Kidney (tissue), 14 donors: ENCODE data around the gene EPOP. TPM values are rescaled to one million over a fixed set of nuclear protein-coding genes. Genes with fewer than 3 reads are reported as not detected.

ENCODE experiments used
- DNase-seq, 5 donors: peaks; one replicate each; pipeline ENCODE4 v3.0.0-alpha.2; 2013 to 2020
- FAIRE-seq: peaks from 2 replicates; lab custom pipeline; 2012; peaks lifted over from hg19 to GRCh38; lab: Jason Lieb, UNC
- H3K27ac ChIP-seq, 2 donors: one replicate each; pipeline ENCODE4 v1.7.0; 2013; ENCODE audit warnings: low read depth in 2 of 2, low read length in 2 of 2, inconsistent platforms in 1 of 2
- H3K27me3 ChIP-seq: one replicate; pipeline ENCODE4 v1.7.1; 2013; ENCODE audit warnings: low read length, inconsistent platforms; ENCODE audit not compliant: control insufficient read depth, insufficient read depth
- H3K36me3 ChIP-seq, 3 donors: one replicate each; pipeline versions ENCODE4 v1.7.0 to v1.7.1; 2013; ENCODE audit warnings: low read length in 3 of 3, control low read depth in 1 of 3, inconsistent platforms in 1 of 3; ENCODE audit not compliant: insufficient read depth in 3 of 3, control insufficient read depth in 2 of 3
- H3K4me1 ChIP-seq, 3 donors: one replicate each; pipeline versions ENCODE4 v1.7.0 to v1.7.1; 2013; ENCODE audit warnings: low read length in 3 of 3, inconsistent platforms in 1 of 3, low read depth in 1 of 3; ENCODE audit not compliant: control insufficient read depth in 2 of 3, insufficient read depth in 2 of 3
- H3K4me3 ChIP-seq, 3 donors: one replicate each; pipeline versions ENCODE4 v1.7.0 to v1.8.1; 2013; ENCODE audit warnings: low read length in 3 of 3, control low read depth in 1 of 3, inconsistent platforms in 1 of 3
- H3K9ac ChIP-seq, 3 donors: one replicate each; pipeline versions ENCODE4 v1.7.0 to v1.7.1; 2013; ENCODE audit warnings: low read length in 3 of 3, control low read depth in 1 of 3, inconsistent platforms in 1 of 3
- H3K9me3 ChIP-seq, 3 donors: one replicate each; pipeline versions ENCODE4 v1.7.0 to v1.7.1; 2013; ENCODE audit warnings: low read length in 3 of 3, control low read depth in 1 of 3, inconsistent platforms in 1 of 3; ENCODE audit not compliant: control insufficient read depth in 2 of 3, insufficient read depth in 1 of 3
- CTCF ChIP-seq: IDR thresholded peaks from 3 replicates; pipeline ENCODE4 v1.5.1; 2012; ENCODE audit warnings: mild to moderate bottlenecking, moderate library complexity, borderline replicate concordance; ENCODE audit not compliant: insufficient read depth; ENCODE audit errors: extremely low read depth
- intact Hi-C: fragments of 100-400 bp; cut with DNase I; formaldehyde crosslinking; loops from one replicate; pipeline ENCODE4 v1.11.1; 2022
- polyA plus RNA-seq: library from polyadenylated mRNA; stranded (reverse); fragments of 350-450 nt; fragmentation: Illumina TruSeq; extraction: RNeasy Lipid Tissue Mini Kit (QIAGEN cat#74804); gene quantifications from one replicate; pipeline ENCODE4 v1.2.3, GENCODE V29; 2014; ENCODE audit warnings: low read depth, low replicate concordance; ENCODE audit not compliant: insufficient read depth
- total RNA-seq: library from RNA; stranded (reverse); fragmentation: NEBNext Ultra II Directional; extraction: Animal tissue kit (Norgen Biotek cat#: 25700); gene quantifications from one replicate; pipeline ENCODE4 v1.2.1, GENCODE V29; 2021
- donor health status: control.
- donor health status: control.
- donor health status: control.
- donor health status: control.
- donor health status: control.
- donor health status: DM: yes; HTN: yes; CAD: no.
- donor health status: Normal renal cell carcinoma (clear cell type).

EPOP gene
- total and polyA plus RNA-seq, 2 donors from 2014 or later: 0.49 to 1.3 TPM

GRCh38 chr17:38671939-38672720, 2.6 kb downstream of the EPOP start:
- Histone ChIP-seq H3K4me3 (no peak overlapping the region), H3K9me3 (no peaks in the 10 kb centered on the region), H3K27ac (no peak overlapping the region), H3K27me3 (peaks cover 38% of the 10 kb centered on the region), H3K36me3 (no peaks in the 10 kb centered on the region), H3K9ac (no peak overlapping the region), H3K4me1 (peaks cover 0 to 7% (median under 1%) of the 10 kb centered on the region in 3 donors)
- no peak for TF ChIP-seq CTCF
- intact Hi-C loops: loop anchor here (5.0 kb wide), 1 partner anchor 60 kb away; the partner anchor contains the start of gene CISD3
- DNase-seq (no peak), FAIRE-seq (no peak)

- Histone ChIP-seq H3K27me3 (peaks cover 32% of the 10 kb centered on the region), H3K9me3 (no peaks in the 10 kb centered on the region), H3K4me3 (no peak overlapping the region), H3K27ac (no peak overlapping the region), H3K36me3 (no peaks in the 10 kb centered on the region), H3K9ac (no peak overlapping the region), H3K4me1 (peaks cover 0 to 3% (median 0%) of the 10 kb centered on the region in 3 donors)
- intact Hi-C loops: no loop called here
- FAIRE-seq: no peak
- DNase-seq: no peak
- no peak for TF ChIP-seq CTCF
Measured at GRCh38 chr17:38669520-38669919, 5.2 kb downstream of the EPOP start.

- no peaks in the 10 kb centered on the region for H3K9me3 ChIP-seq
- H3K36me3 ChIP-seq: no peaks in the 10 kb centered on the region
- peaks cover 28% of the 10 kb centered on the region for H3K27me3 ChIP-seq
- H3K9ac ChIP-seq: no peak overlapping the region
- intact Hi-C loops: no loop called here
- no peaks in the 10 kb centered on the region for H3K4me1 ChIP-seq
- no peak overlapping the region for H3K27ac ChIP-seq
- FAIRE-seq (no peak), DNase-seq (peak in 1 of 5 donors; percentile 31)
- TF ChIP-seq CTCF: no peak
- no peak overlapping the region for H3K4me3 ChIP-seq
Measured at GRCh38 chr17:38667787-38668122, 7.0 kb downstream of the EPOP start.
